Panc1 (cell line): ENCODE measurements around the gene MTHFD1L. TPM values are rescaled to one million over a fixed set of nuclear protein-coding genes. Genes with fewer than 3 reads are reported as not detected.
A peak's percentile ranks its signal among the peaks of the same experiment; 100 is the strongest.
"Not testable (repeated sequence)": the region's sequence is repeated elsewhere in the genome, so short reads cannot be mapped to it uniquely, and the experiment has no call there.

Source experiments
- ATAC-seq: fragments of 200-7000 bp; cut with Tn5 transposase; 2 replicates; pipeline ENCODE4 v1.9.1; 2020; ENCODE audit warnings: mild to moderate bottlenecking, moderate library complexity
- BruUV-seq: library from RNA; stranded (reverse); fragments of 400-500 nt; replicated peaks from 2 replicates; lab custom pipeline; 2021; lab: Mats Ljungman, UMichigan
- CTCF ChIA-PET: fragments of 300-600 bp; sonication (Branson Sonifier 250); formaldehyde crosslinking; loops from one replicate; lab custom pipeline; 2022; ENCODE audit warnings: antibody characterized with exemption; lab: Charles Lee
- POLR2A ChIA-PET: fragments of 300-600 bp; sonication (Branson Sonifier 250); formaldehyde crosslinking; loops from one replicate; lab custom pipeline; 2022; ENCODE audit warnings: antibody characterized with exemption; lab: Charles Lee
- DNase-seq: peaks from one replicate; pipeline ENCODE4 v3.0.0-alpha.2; 2010; ENCODE audit warnings: low read depth, low spot score
- H3K27ac ChIP-seq: 2 replicates; pipeline ENCODE4 v1.5.1; 2011; ENCODE audit warnings: mild to moderate bottlenecking, low read length, inconsistent platforms
- H3K27me3 ChIP-seq: fragments of 200-500 bp; sonication (Bioruptor generic); 2 replicates; pipeline ENCODE4 v1.6.0; 2014; ENCODE audit warnings: low read length, inconsistent platforms; ENCODE audit not compliant: control insufficient read depth, insufficient read depth
- H3K36me3 ChIP-seq: fragments of 200-500 bp; sonication (Bioruptor generic); 2 replicates; pipeline ENCODE4 v1.5.1; 2014; ENCODE audit warnings: inconsistent platforms, mild to moderate bottlenecking, low read length, moderate library complexity; ENCODE audit not compliant: control insufficient read depth, insufficient read depth
- H3K4me1 ChIP-seq: 2 replicates; pipeline ENCODE4 v1.5.1; 2011; ENCODE audit warnings: inconsistent platforms, mild to moderate bottlenecking, low read length, moderate library complexity; ENCODE audit not compliant: control insufficient read depth, insufficient read depth
- H3K4me3 ChIP-seq, 2 experiments: 2 replicates each; pipeline ENCODE4 v1.5.1; 2011 to 2012; ENCODE audit warnings: low read depth in 2 of 2, low read length in 2 of 2, mild to moderate bottlenecking in 2 of 2, inconsistent platforms in 1 of 2, moderate library complexity in 1 of 2
- H3K9me3 ChIP-seq: fragments of 200-500 bp; sonication (Bioruptor generic); 2 replicates; pipeline ENCODE4 v1.5.1; 2014; ENCODE audit warnings: low read depth, mild to moderate bottlenecking, inconsistent platforms, low read length, moderate library complexity; ENCODE audit not compliant: control insufficient read depth, insufficient read depth
- CTCF ChIP-seq: fragments of 450-650 bp; IDR thresholded peaks from 2 replicates; pipeline ENCODE4 v1.5.1; 2017; ENCODE audit warnings: mild to moderate bottlenecking
- POLR2AphosphoS5 ChIP-seq: IDR thresholded peaks from 2 replicates; pipeline ENCODE4 v1.6.1; 2012; ENCODE audit warnings: mild to moderate bottlenecking, low read depth, low read length, moderate library complexity
- SIN3A ChIP-seq: IDR thresholded peaks from 2 replicates; pipeline ENCODE4 v1.6.1; 2012; ENCODE audit warnings: low read depth, mild to moderate bottlenecking, low read length, moderate library complexity, borderline replicate concordance; ENCODE audit not compliant: insufficient read depth
- TCF7L2 ChIP-seq: IDR thresholded peaks from 2 replicates; pipeline ENCODE4 v1.6.1; 2011; ENCODE audit warnings: mild to moderate bottlenecking, low read depth, low read length, inconsistent platforms
- in situ Hi-C: cut with HindIII; loops from 2 replicates; pipeline ENCODE4 v1.10.0; 2016; ENCODE audit warnings: low sequenced_read_pairs, low pct_unique_long_range_greater_than_20kb
- intact Hi-C: fragments of 100-400 bp; cut with micrococcal nuclease; formaldehyde crosslinking; loops from one replicate; pipeline ENCODE4 v1.10.0; 2022; ENCODE audit not compliant: unreplicated experiment
- total RNA-seq: library from RNA; stranded (reverse); gene quantifications from one replicate; pipeline ENCODE4 v1.2.1, GENCODE V29; 2021; ENCODE audit not compliant: unreplicated experiment
- TF ChIP-seq, protein P1 (sequence below), 2 experiments: IDR thresholded peaks; 2 replicates each; pipeline ENCODE4 v1.6.1; 2011 to 2012; ENCODE audit warnings: low read depth in 2 of 2, control low read depth in 1 of 2, low read length in 1 of 2, mild to moderate bottlenecking in 1 of 2, moderate library complexity in 1 of 2; ENCODE audit not compliant: insufficient read depth in 1 of 2

MTHFD1L gene
- total RNA-seq, 1 experiment from 2014 or later, result 76.2 TPM

DNA sequence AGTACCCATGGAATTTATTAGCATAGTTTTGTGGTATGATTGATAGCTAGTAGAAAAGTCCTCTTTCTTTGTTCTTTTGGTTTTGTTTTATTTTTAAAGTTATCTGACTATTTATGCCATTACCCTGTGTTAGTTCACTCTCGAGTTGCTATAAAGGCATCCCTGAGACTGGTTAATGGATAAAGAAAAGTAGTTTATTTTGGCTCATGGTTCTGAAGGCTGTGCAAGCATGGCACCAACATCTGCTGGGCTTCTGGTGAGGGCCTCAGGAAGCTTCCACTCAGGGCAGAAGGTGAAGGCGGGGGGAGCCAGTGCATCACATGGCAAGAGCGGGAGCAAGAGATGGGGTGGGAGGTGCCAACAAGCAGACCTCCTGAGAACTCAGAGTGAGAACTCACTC is 166.5 kb downstream of the MTHFD1L start:
- intact Hi-C loops (no loop called here), in situ Hi-C loops (no loop called here)
- no peak overlapping the region for H3K4me3 ChIP-seq
- TF ChIP-seq, protein P1, sequence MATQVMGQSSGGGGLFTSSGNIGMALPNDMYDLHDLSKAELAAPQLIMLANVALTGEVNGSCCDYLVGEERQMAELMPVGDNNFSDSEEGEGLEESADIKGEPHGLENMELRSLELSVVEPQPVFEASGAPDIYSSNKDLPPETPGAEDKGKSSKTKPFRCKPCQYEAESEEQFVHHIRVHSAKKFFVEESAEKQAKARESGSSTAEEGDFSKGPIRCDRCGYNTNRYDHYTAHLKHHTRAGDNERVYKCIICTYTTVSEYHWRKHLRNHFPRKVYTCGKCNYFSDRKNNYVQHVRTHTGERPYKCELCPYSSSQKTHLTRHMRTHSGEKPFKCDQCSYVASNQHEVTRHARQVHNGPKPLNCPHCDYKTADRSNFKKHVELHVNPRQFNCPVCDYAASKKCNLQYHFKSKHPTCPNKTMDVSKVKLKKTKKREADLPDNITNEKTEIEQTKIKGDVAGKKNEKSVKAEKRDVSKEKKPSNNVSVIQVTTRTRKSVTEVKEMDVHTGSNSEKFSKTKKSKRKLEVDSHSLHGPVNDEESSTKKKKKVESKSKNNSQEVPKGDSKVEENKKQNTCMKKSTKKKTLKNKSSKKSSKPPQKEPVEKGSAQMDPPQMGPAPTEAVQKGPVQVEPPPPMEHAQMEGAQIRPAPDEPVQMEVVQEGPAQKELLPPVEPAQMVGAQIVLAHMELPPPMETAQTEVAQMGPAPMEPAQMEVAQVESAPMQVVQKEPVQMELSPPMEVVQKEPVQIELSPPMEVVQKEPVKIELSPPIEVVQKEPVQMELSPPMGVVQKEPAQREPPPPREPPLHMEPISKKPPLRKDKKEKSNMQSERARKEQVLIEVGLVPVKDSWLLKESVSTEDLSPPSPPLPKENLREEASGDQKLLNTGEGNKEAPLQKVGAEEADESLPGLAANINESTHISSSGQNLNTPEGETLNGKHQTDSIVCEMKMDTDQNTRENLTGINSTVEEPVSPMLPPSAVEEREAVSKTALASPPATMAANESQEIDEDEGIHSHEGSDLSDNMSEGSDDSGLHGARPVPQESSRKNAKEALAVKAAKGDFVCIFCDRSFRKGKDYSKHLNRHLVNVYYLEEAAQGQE (IDR thresholded peaks at IDR 0.05; ENCODE audit: insufficient read depth in 1 of 2, low read depth in 2 of 2, low read length in 1 of 2), result no peak
- no peak for TF ChIP-seq POLR2AphosphoS5
- no peak for ATAC-seq
- H3K4me1 ChIP-seq, result peaks cover 5% of the 10 kb centered on the region; the same call in 1 of the 2 replicates
- H3K27me3 ChIP-seq, result no peaks in the 10 kb centered on the region
- ChIA-PET CTCF (no interaction called here), POLR2A (no interaction called here)
- no peak overlapping the region for H3K27ac ChIP-seq
- H3K36me3 ChIP-seq, result peaks cover 3% of the 10 kb centered on the region; the same call in 1 of the 2 replicates
- H3K9me3 ChIP-seq, result peaks cover 22% of the 10 kb centered on the region; the same call in 1 of the 2 replicates
- no peak for DNase-seq
- BruUV-seq, result no TSS peak

GRCh38 chr6:151034825-151035781 is 169.6 kb downstream of the MTHFD1L start:
- peaks cover 9% of the 10 kb centered on the region; the same call in 1 of the 2 replicates for H3K9me3 ChIP-seq
- DNase-seq, result no peak
- intact Hi-C loops, result no loop called here
- TF ChIP-seq SIN3A (no peak), TCF7L2 (no peak), CTCF (no peak), POLR2AphosphoS5 (no peak)
- TF ChIP-seq, protein P1 (IDR thresholded peaks at IDR 0.05; ENCODE audit: insufficient read depth in 1 of 2, low read depth in 2 of 2, low read length in 1 of 2), result no peak
- H3K36me3 ChIP-seq, result no peaks in the 10 kb centered on the region; the same call in none of the 2 replicates
- no peak overlapping the region for H3K4me3 ChIP-seq
- CTCF ChIA-PET, result no interaction called here
- ATAC-seq, result no peak
- no TSS peak for BruUV-seq
- peaks cover 5% of the 10 kb centered on the region; the same call in 1 of the 2 replicates for H3K4me1 ChIP-seq
- POLR2A ChIA-PET, result no interaction called here
- in situ Hi-C loops, result no loop called here
- no peaks in the 10 kb centered on the region for H3K27me3 ChIP-seq
- peak overlapping the region; percentile 8; the same call in 1 of the 2 replicates for H3K27ac ChIP-seq

GRCh38 chr6:151036211-151036721 is 170.8 kb downstream of the MTHFD1L start:
- H3K9me3 ChIP-seq, H3K4me3 ChIP-seq, POLR2A ChIA-PET, in situ Hi-C loops, intact Hi-C loops, H3K27me3 ChIP-seq, BruUV-seq, H3K36me3 ChIP-seq, ATAC-seq: not testable (repeated sequence)
- H3K4me1 ChIP-seq, result peaks cover 14% of the 10 kb centered on the region
- peak; percentile 81 for DNase-seq
- CTCF ChIA-PET, result interaction anchor here (1.0 kb wide), 1 partner anchor 22 kb away, joined by 3 read pairs; no protein-coding TSS in a partner anchor
- peak overlapping the region; percentile 64 for H3K27ac ChIP-seq
